ENCODE data around the gene EMD. TPM values are rescaled to one million over a fixed set of nuclear protein-coding genes. Genes with fewer than 3 reads are reported as not detected.

Gene EMD
- total RNA-seq, 1 experiment from 2014 or later: 42.3 TPM

- H3K4me3 ChIP-seq: no peak overlapping the region
- H3K27me3 ChIP-seq (replicated peaks): no peaks in the 10 kb centered on the region
- DNase-seq (ENCODE audit: low read depth in 1 of 2, low spot score in 2 of 2): no peak
- peaks cover 44% of the 10 kb centered on the region for H3K4me1 ChIP-seq (replicated peaks)
- H3K9me3 ChIP-seq (replicated peaks): no peaks in the 10 kb centered on the region; the same call in 1 of the 2 replicates
- no peak overlapping the region for H3K27ac ChIP-seq
- H3K36me3 ChIP-seq: peaks cover 85% of the 10 kb centered on the region
These were observed 27.7 kb upstream of the EMD start for GRCh38 chrX:154351183-154352011.

- DNase-seq (ENCODE audit: low read depth in 1 of 2, low spot score in 2 of 2): no peak
- Histone ChIP-seq H3K4me1 (replicated peaks) (peaks cover 43% of the 10 kb centered on the region), H3K9me3 (replicated peaks) (no peaks in the 10 kb centered on the region; the same call in 1 of the 2 replicates), H3K4me3 (no peak overlapping the region), H3K27me3 (replicated peaks) (no peaks in the 10 kb centered on the region), H3K27ac (no peak overlapping the region), H3K36me3 (peaks cover 91% of the 10 kb centered on the region)
These were observed 27.1 kb upstream of the EMD start for GRCh38 chrX:154352012-154352401.

DNA sequence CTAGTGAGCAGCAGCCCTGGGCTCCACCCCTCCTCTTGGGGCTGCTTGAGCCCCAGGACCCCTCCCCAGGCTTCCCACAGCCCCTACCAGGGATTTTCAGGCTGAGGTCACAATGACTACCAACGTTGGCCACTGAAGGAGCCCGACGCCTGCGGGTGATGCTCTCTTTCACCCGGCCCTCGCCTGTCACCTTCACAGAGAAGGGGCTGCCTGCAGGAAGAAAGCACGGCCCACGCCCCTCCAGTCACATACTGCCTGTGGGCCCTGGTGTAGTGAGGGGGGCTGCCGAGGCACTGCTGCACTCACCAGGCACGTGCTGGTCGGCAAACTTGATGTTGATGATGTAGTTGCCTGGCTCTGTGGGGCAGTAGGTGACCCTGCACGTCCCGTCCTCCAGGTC, 26.6 kb upstream of the EMD start:
- Histone ChIP-seq H3K4me1 (replicated peaks) (peaks cover 38% of the 10 kb centered on the region), H3K36me3 (peaks cover 96% of the 10 kb centered on the region), H3K27me3 (replicated peaks) (no peaks in the 10 kb centered on the region), H3K9me3 (replicated peaks) (no peaks in the 10 kb centered on the region), H3K4me3 (no peak overlapping the region), H3K27ac (no peak overlapping the region)
- DNase-seq (ENCODE audit: low read depth in 1 of 2, low spot score in 2 of 2): no peak

DNA sequence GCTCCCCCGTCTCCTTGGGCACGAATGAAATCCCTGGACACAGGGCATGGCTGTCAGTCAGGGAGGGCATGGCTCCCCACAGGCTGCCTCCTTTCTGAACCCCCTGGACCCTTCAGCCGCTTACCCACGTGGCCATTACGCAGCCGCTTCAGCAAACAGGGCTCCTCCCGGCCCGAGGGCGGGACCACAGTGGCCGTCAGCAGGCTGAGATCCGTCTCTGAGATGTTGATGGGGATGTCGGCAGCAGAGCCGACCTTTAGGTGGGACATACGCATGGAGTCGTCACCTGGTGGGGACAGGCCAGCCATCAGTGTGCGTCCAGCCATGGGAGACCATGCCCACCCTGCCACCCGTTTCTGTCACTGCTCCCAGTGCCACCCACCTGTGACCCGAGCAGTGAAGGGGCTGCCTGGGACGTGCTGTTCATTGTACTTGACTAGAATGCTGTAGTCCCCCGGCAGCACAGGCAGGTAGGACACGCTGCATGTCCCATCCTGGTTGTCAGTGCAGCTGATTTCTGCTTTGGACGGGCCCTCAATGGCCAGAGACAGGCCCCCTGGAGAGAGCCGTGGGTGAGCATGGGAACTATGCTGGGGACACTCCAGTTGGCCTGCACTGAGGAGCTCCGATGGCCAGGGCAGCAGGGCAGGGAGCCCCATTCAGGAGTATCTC, 25.8 kb upstream of the EMD start:
- H3K9me3 ChIP-seq (replicated peaks): no peaks in the 10 kb centered on the region
- H3K4me1 ChIP-seq (replicated peaks): peaks cover 32% of the 10 kb centered on the region
- peaks cover 100% of the 10 kb centered on the region for H3K36me3 ChIP-seq
- no peak overlapping the region for H3K27ac ChIP-seq
- H3K4me3 ChIP-seq: no peak overlapping the region
- no peaks in the 10 kb centered on the region for H3K27me3 ChIP-seq (replicated peaks)
- no peak for DNase-seq (ENCODE audit: low read depth in 1 of 2, low spot score in 2 of 2)

DNA sequence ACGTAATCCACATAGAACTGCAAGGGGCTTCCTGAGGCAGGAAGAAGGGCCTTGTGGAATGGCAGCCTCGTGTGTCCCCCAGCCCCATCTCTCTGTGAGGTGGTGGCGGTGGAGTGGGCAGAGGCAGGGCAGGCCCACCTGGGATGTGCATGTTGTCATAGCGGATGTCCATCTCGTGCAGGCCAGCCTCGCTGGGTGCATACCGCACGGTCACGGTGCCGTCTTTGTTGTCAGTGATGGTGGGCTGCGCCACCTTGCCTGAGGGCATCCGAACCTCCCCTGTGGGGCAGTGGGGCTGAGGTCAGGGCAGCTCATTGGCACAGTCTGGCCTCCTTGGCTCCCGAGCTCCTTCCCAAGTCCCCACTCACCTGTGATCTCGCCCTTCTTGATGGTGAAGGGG, 25.1 kb upstream of the EMD start:
- no peak overlapping the region for H3K4me3 ChIP-seq
- peaks cover 25% of the 10 kb centered on the region for H3K4me1 ChIP-seq (replicated peaks)
- peaks cover 100% of the 10 kb centered on the region for H3K36me3 ChIP-seq
- H3K9me3 ChIP-seq (replicated peaks): no peaks in the 10 kb centered on the region
- H3K27me3 ChIP-seq (replicated peaks): no peaks in the 10 kb centered on the region
- DNase-seq (ENCODE audit: low read depth in 1 of 2, low spot score in 2 of 2): no peak
- no peak overlapping the region for H3K27ac ChIP-seq

- Histone ChIP-seq H3K27me3 (replicated peaks) (no peaks in the 10 kb centered on the region), H3K36me3 (peaks cover 100% of the 10 kb centered on the region), H3K27ac (no peak overlapping the region), H3K4me1 (replicated peaks) (peaks cover 20% of the 10 kb centered on the region), H3K4me3 (no peak overlapping the region), H3K9me3 (replicated peaks) (no peaks in the 10 kb centered on the region)
- DNase-seq (ENCODE audit: low read depth in 1 of 2, low spot score in 2 of 2): no peak
These were observed 24.6 kb upstream of the EMD start for GRCh38 chrX:154354516-154354915.

GRCh38 chrX:154355094-154355775, 23.9 kb upstream of the EMD start:
- H3K27me3 ChIP-seq (replicated peaks): no peaks in the 10 kb centered on the region
- H3K36me3 ChIP-seq: peaks cover 100% of the 10 kb centered on the region
- no peak overlapping the region for H3K4me3 ChIP-seq
- no peak overlapping the region for H3K27ac ChIP-seq
- peaks cover 14% of the 10 kb centered on the region for H3K4me1 ChIP-seq (replicated peaks)
- no peaks in the 10 kb centered on the region for H3K9me3 ChIP-seq (replicated peaks)
- DNase-seq (ENCODE audit: low read depth in 1 of 2, low spot score in 2 of 2): no peak

DNA sequence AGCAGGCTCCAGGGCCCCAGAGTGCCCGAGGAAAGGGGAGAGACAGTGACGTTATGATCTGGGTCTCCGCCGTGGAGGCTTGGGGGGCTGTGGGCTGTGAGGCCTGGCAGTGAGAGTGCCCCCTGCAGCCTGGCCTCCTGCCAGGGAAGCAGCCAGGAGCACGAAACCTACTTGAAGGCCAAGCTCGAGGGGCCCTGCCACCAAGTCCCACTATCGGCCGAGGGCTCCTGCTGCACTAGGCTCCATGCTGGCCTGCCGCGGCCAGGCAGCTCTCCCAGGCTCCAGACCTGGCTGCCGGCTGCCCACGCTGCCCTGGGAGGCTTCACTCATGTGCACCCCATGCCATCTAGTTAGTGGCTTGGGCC, 23.3 kb upstream of the EMD start:
- Histone ChIP-seq H3K36me3 (peaks cover 100% of the 10 kb centered on the region), H3K27me3 (replicated peaks) (no peaks in the 10 kb centered on the region), H3K27ac (no peak overlapping the region), H3K4me3 (no peak overlapping the region), H3K9me3 (replicated peaks) (no peaks in the 10 kb centered on the region), H3K4me1 (replicated peaks) (peaks cover 14% of the 10 kb centered on the region)
- no peak for DNase-seq (ENCODE audit: low read depth in 1 of 2, low spot score in 2 of 2)

DNA sequence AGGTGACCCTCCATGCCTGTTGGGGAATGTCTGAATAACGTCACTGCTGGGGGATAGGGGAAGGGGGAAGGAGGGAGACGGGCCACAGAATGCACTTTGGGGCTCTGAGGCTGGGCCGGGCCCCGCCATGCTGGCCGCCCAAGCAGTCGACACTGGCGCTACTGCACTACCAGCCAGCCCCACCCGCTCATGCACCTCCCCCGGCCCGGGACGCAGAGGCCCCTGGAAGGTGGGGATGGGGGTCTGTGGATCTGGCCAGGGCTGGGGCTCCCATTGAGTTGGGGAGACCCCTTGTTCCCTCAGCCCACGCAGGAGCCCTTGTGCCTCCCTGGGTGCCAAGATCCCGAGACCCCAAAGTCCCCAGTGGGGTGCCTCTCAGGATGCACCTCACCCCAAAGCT, 22.5 kb upstream of the EMD start:
- DNase-seq (ENCODE audit: low read depth in 1 of 2, low spot score in 2 of 2): no peak
- Histone ChIP-seq H3K4me3 (no peak overlapping the region), H3K27me3 (replicated peaks) (no peaks in the 10 kb centered on the region), H3K9me3 (replicated peaks) (no peaks in the 10 kb centered on the region), H3K4me1 (replicated peaks) (peaks cover 10% of the 10 kb centered on the region), H3K36me3 (peaks cover 98% of the 10 kb centered on the region), H3K27ac (no peak overlapping the region)

DNA sequence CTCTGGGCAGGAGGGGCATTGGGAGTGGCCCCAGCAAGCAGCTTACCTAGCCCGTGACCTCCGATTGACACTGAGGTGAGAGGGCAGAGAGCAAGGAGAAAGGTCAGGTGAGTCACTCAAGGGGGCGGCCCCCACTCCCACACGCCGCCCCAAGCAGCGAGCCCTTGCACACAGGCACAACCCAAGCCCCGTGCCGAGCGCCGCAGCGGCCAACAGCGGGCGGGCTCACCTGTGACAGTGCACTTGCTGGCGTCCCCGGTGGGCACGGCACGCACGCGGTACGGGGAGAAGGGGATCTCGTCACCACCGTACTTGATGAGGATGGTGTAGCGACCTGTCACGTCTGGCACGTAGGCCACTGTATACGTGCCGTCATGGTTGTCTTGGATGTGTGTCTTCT, 21.9 kb upstream of the EMD start:
- Histone ChIP-seq H3K27me3 (replicated peaks) (no peaks in the 10 kb centered on the region), H3K27ac (no peak overlapping the region), H3K36me3 (peaks cover 98% of the 10 kb centered on the region), H3K4me3 (no peak overlapping the region), H3K4me1 (replicated peaks) (peaks cover 4% of the 10 kb centered on the region; the same call in 1 of the 2 replicates), H3K9me3 (replicated peaks) (no peaks in the 10 kb centered on the region)
- no peak for DNase-seq (ENCODE audit: low read depth in 1 of 2, low spot score in 2 of 2)

- no peaks in the 10 kb centered on the region for H3K27me3 ChIP-seq (replicated peaks)
- peaks cover 98% of the 10 kb centered on the region for H3K36me3 ChIP-seq
- no peak overlapping the region for H3K27ac ChIP-seq
- no peaks in the 10 kb centered on the region for H3K9me3 ChIP-seq (replicated peaks)
- H3K4me3 ChIP-seq: no peak overlapping the region
- no peaks in the 10 kb centered on the region; the same call in 1 of the 2 replicates for H3K4me1 ChIP-seq (replicated peaks)
- DNase-seq (ENCODE audit: low read depth in 1 of 2, low spot score in 2 of 2): no peak
These were observed 21.1 kb upstream of the EMD start for GRCh38 chrX:154358011-154358410.

GRCh38 chrX:154358829-154359228, 20.3 kb upstream of the EMD start:
- DNase-seq (ENCODE audit: low read depth in 1 of 2, low spot score in 2 of 2): no peak
- Histone ChIP-seq H3K9me3 (replicated peaks) (no peaks in the 10 kb centered on the region), H3K36me3 (peaks cover 98% of the 10 kb centered on the region), H3K27ac (no peak overlapping the region), H3K27me3 (replicated peaks) (no peaks in the 10 kb centered on the region), H3K4me1 (replicated peaks) (no peaks in the 10 kb centered on the region), H3K4me3 (no peak overlapping the region)

GRCh38 chrX:154359362-154360154, 19.5 kb upstream of the EMD start:
- DNase-seq (ENCODE audit: low read depth in 1 of 2, low spot score in 2 of 2): no peak
- Histone ChIP-seq H3K27me3 (replicated peaks) (no peaks in the 10 kb centered on the region), H3K9me3 (replicated peaks) (no peaks in the 10 kb centered on the region), H3K4me3 (no peak overlapping the region), H3K36me3 (peaks cover 98% of the 10 kb centered on the region), H3K27ac (no peak overlapping the region), H3K4me1 (replicated peaks) (no peaks in the 10 kb centered on the region)

Data from SJSA1 (cell line).